HepG2 (cell line): ENCODE data around the gene MBD5. TPM values are rescaled to one million over a fixed set of nuclear protein-coding genes. Genes with fewer than 3 reads are reported as not detected.

ENCODE experiments used
- AFF4 ChIP-seq: sonication (generic); formaldehyde crosslinking; IDR thresholded peaks from 2 replicates; pipeline ENCODE4 v1.4.0; 2020; ENCODE audit warnings: missing genetic modification reagents
- CERS6 ChIP-seq: sonication (generic); formaldehyde crosslinking; IDR thresholded peaks from 2 replicates; pipeline ENCODE4 v1.5.0; 2020; ENCODE audit warnings: missing genetic modification reagents
- GPN1 ChIP-seq: sonication (generic); formaldehyde crosslinking; IDR thresholded peaks from 2 replicates; pipeline ENCODE4 v1.5.1; 2020; ENCODE audit warnings: missing genetic modification reagents, borderline replicate concordance
- KDM5A ChIP-seq: fragments of 200-600 bp; sonication (generic); IDR thresholded peaks from 2 replicates; pipeline ENCODE4 v1.7.0; 2018; ENCODE audit warnings: antibody characterized with exemption, mild to moderate bottlenecking, low read length, borderline replicate concordance
- MAFG ChIP-seq: sonication (generic); formaldehyde crosslinking; IDR thresholded peaks from 2 replicates; pipeline ENCODE4 v1.5.1; 2020; ENCODE audit warnings: mild to moderate bottlenecking, missing genetic modification reagents
- NBN ChIP-seq: fragments of 450-650 bp; conservative IDR thresholded peaks from 2 replicates; pipeline ENCODE4 v1.6.1; 2017
- NFE2L1 ChIP-seq: sonication (generic); formaldehyde crosslinking; IDR thresholded peaks from 2 replicates; pipeline ENCODE4 v1.4.0; 2020; ENCODE audit warnings: missing genetic modification reagents, mild to moderate bottlenecking, borderline replicate concordance
- NR2C2 ChIP-seq: sonication (generic); formaldehyde crosslinking; IDR thresholded peaks from 2 replicates; pipeline ENCODE4 v1.4.0; 2020; ENCODE audit warnings: missing genetic modification reagents, mild to moderate bottlenecking, moderate library complexity, borderline replicate concordance
- NR2F1 ChIP-seq, 2 experiments: fragments of 450-650 bp in 1 of 2; formaldehyde crosslinking in 1 of 2; IDR thresholded peaks; 2 replicates each; pipeline versions ENCODE4 v1.5.0 to v1.6.1; 2016 to 2020; ENCODE audit warnings: mild to moderate bottlenecking in 1 of 2, missing compliant biosample characterization in 1 of 2, missing genetic modification reagents in 1 of 2, moderate library complexity in 1 of 2
- PATZ1 ChIP-seq: sonication (generic); formaldehyde crosslinking; IDR thresholded peaks from 2 replicates; pipeline ENCODE4 v1.4.0; 2020; ENCODE audit warnings: missing genetic modification reagents
- RBFOX2 ChIP-seq: fragments of 200-400 bp; formaldehyde crosslinking; IDR thresholded peaks from 2 replicates; pipeline ENCODE4 v1.6.1; 2017; ENCODE audit warnings: low read depth, mild to moderate bottlenecking, low read length
- SIN3A ChIP-seq: IDR thresholded peaks from 2 replicates; pipeline ENCODE4 v1.6.1; 2011; ENCODE audit warnings: low read depth, mild to moderate bottlenecking, control low read depth, low read length, borderline replicate concordance
- SMAD1 ChIP-seq: sonication (generic); formaldehyde crosslinking; IDR thresholded peaks from 2 replicates; pipeline ENCODE4 v1.4.0; 2020; ENCODE audit warnings: missing genetic modification reagents, low read depth, mild to moderate bottlenecking, borderline replicate concordance
- SP1 ChIP-seq, 2 experiments: fragments of 450-650 bp in 1 of 2; sonication (generic) in 1 of 2; formaldehyde crosslinking in 1 of 2; IDR thresholded peaks; 2 replicates each; pipeline versions ENCODE4 v1.4.0 to v1.6.1; 2016 to 2020; ENCODE audit warnings: missing genetic modification reagents in 1 of 2
- SSRP1 ChIP-seq: IDR thresholded peaks from 2 replicates; pipeline ENCODE4 v1.6.1; 2016; ENCODE audit warnings: control low read depth
- ZNF451 ChIP-seq: sonication (generic); formaldehyde crosslinking; IDR thresholded peaks from 2 replicates; pipeline ENCODE4 v1.5.0; 2020; ENCODE audit warnings: mild to moderate bottlenecking, missing genetic modification reagents
- ZNF564 ChIP-seq: sonication (generic); formaldehyde crosslinking; IDR thresholded peaks from 2 replicates; pipeline ENCODE4 v1.8.1; 2023; ENCODE audit warnings: mild to moderate bottlenecking, missing genetic modification reagents
- ZNF569 ChIP-seq: sonication (generic); formaldehyde crosslinking; IDR thresholded peaks from 2 replicates; pipeline ENCODE4 v1.5.0; 2020; ENCODE audit warnings: mild to moderate bottlenecking, missing genetic modification reagents, moderate library complexity, borderline replicate concordance
- ZNF605 ChIP-seq: sonication (generic); formaldehyde crosslinking; IDR thresholded peaks from 2 replicates; pipeline ENCODE4 v1.8.0; 2022; ENCODE audit warnings: mild to moderate bottlenecking, missing genetic modification reagents
- ZNF713 ChIP-seq: sonication (generic); formaldehyde crosslinking; IDR thresholded peaks from 2 replicates; pipeline ENCODE4 v1.4.0; 2020; ENCODE audit warnings: mild to moderate bottlenecking, missing genetic modification reagents
- ZNF772 ChIP-seq: sonication (generic); formaldehyde crosslinking; IDR thresholded peaks from 2 replicates; pipeline ENCODE4 v1.5.0; 2020; ENCODE audit warnings: mild to moderate bottlenecking, missing genetic modification reagents
- ZSCAN31 ChIP-seq: sonication (generic); formaldehyde crosslinking; IDR thresholded peaks from 2 replicates; pipeline ENCODE4 v1.5.0; 2020; ENCODE audit warnings: low read depth, mild to moderate bottlenecking, missing genetic modification reagents
- polyA plus RNA-seq, 8 experiments: library from polyadenylated mRNA; depleted of rRNA in 3 of 8; stranded (reverse) in 7 of 8; unstranded in 1 of 8; fragments of >200 nt; fragmentation: Illumina TruSeq in 4 of 8; extraction: Trizol in 4 of 8; gene quantifications; 2 replicates each; pipeline versions ENCODE4 v1.2.1 to v1.2.3, GENCODE V29; 2011 to 2016; ENCODE audit warnings: low read depth in 4 of 8, missing spikeins in 1 of 8, mixed read lengths in 1 of 8; ENCODE audit not compliant: insufficient read depth in 1 of 8
- total RNA-seq, 5 experiments: library from RNA; depleted of rRNA; stranded (reverse); fragments of >200 nt; fragmentation: Illumina TruSeq; extraction: Trizol; gene quantifications; 2 replicates each; pipeline ENCODE4 v1.2.3, GENCODE V29; 2016; ENCODE audit warnings: low read depth in 1 of 5

The MBD5 gene
- total and polyA plus RNA-seq, 2 of the 13 experiments (the other 11 are each of a cell fraction or from before 2014, with no cell fraction given) = 13.5 to 26.4 TPM

GRCh38 chr2:148021059-148021861 lies at the start of gene MBD5 (continued):
- TF ChIP-seq ZNF772 = 0 out of 2 replicates have a peak, but pooled peaks have one; percentile 17
- TF ChIP-seq CERS6 = no peak
- no peak for TF ChIP-seq NR2F1 (CRISPR knock-in tag; IDR thresholded peaks at IDR 0.05)
- 0 out of 2 replicates have a peak, but pooled peaks have one; percentile 38 for TF ChIP-seq SIN3A
- TF ChIP-seq NFE2L1 = no peak
- TF ChIP-seq SMAD1 = no peak
- no peak for TF ChIP-seq NBN
- no peak for TF ChIP-seq GPN1 (CRISPR knock-in tag)
- TF ChIP-seq ZNF564 (CRISPR knock-in tag) = peak; percentile 49; the same call in 1 of the 2 replicates
- no peak for TF ChIP-seq ZNF451 (CRISPR knock-in tag)
- peak; percentile 81 for TF ChIP-seq KDM5A
- TF ChIP-seq AFF4 = no peak
- TF ChIP-seq ZSCAN31 (CRISPR knock-in tag) = peak; percentile 76; the same call in 1 of the 2 replicates
- TF ChIP-seq SSRP1 (CRISPR knock-in tag) = no peak
- TF ChIP-seq PATZ1 = peak; percentile 6; the same call in 1 of the 2 replicates
- TF ChIP-seq MAFG (CRISPR knock-in tag) = no peak
- no peak for TF ChIP-seq ZNF713 (CRISPR knock-in tag)
- no peak for TF ChIP-seq SP1 (IDR thresholded peaks at IDR 0.05)
- TF ChIP-seq SP1 (CRISPR knock-in tag; IDR thresholded peaks at IDR 0.05) = no peak
- TF ChIP-seq RBFOX2 = no peak
- TF ChIP-seq ZNF569 = 0 out of 2 replicates have a peak, but pooled peaks have one; percentile 45
- peak; percentile 6; the same call in 1 of the 2 replicates for TF ChIP-seq NR2C2 (CRISPR knock-in tag)
- 0 out of 2 replicates have a peak, but pooled peaks have one; percentile 7 for TF ChIP-seq ZNF605 (CRISPR knock-in tag)
